ENCODE results near the gene DDX49.
"Not testable (repeated sequence)": the region's sequence is repeated elsewhere in the genome, so short reads cannot be mapped to it uniquely, and the experiment has no call there.

DDX49 gene

GRCh38 chr19:18946335-18946734 is 26.8 kb downstream of the DDX49 start:
- DNase-seq (ENCODE audit: low read depth) = no peak
- no peak overlapping the region for H3K4me3 ChIP-seq (ENCODE audit: low read length)
- no peak for TF ChIP-seq CTCF (conservative IDR thresholded peaks at IDR 0.05; ENCODE audit: low read depth, low read length)

GRCh38 chr19:18946918-18947317 is 27.4 kb downstream of the DDX49 start:
- no peak overlapping the region for H3K4me3 ChIP-seq (ENCODE audit: low read length)
- no peak for TF ChIP-seq CTCF (conservative IDR thresholded peaks at IDR 0.05; ENCODE audit: low read depth, low read length)
- no peak for DNase-seq (ENCODE audit: low read depth)

GRCh38 chr19:18948075-18948975 is 28.8 kb downstream of the DDX49 start:
- TF ChIP-seq CTCF (conservative IDR thresholded peaks at IDR 0.05; ENCODE audit: low read depth, low read length) = no peak
- DNase-seq (ENCODE audit: low read depth) = no peak
- no peak overlapping the region for H3K4me3 ChIP-seq (ENCODE audit: low read length)

- no peak for TF ChIP-seq CTCF (conservative IDR thresholded peaks at IDR 0.05; ENCODE audit: low read depth, low read length)
- no peak for DNase-seq (ENCODE audit: low read depth)
- H3K4me3 ChIP-seq (ENCODE audit: low read length) = no peak overlapping the region
Observed at GRCh38 chr19:18948976-18949356, 29.5 kb downstream of the DDX49 start.

GRCh38 chr19:18949858-18950257 is 30.3 kb downstream of the DDX49 start:
- DNase-seq (ENCODE audit: low read depth) = no peak
- TF ChIP-seq CTCF (conservative IDR thresholded peaks at IDR 0.05; ENCODE audit: low read depth, low read length) = no peak
- no peak overlapping the region for H3K4me3 ChIP-seq (ENCODE audit: low read length)

- H3K4me3 ChIP-seq (ENCODE audit: low read length) = no peak overlapping the region
- no peak for DNase-seq (ENCODE audit: low read depth)
- TF ChIP-seq CTCF (conservative IDR thresholded peaks at IDR 0.05; ENCODE audit: low read depth, low read length) = no peak
Observed at GRCh38 chr19:18951721-18952281, 32.3 kb downstream of the DDX49 start.

- DNase-seq (ENCODE audit: low read depth); H3K4me3 ChIP-seq (ENCODE audit: low read length): not testable (repeated sequence)
Observed at GRCh38 chr19:18952364-18953003, 33.0 kb downstream of the DDX49 start.

All from retinal pigment epithelial cell (primary cell).